Astrocyte (in vitro differentiated cells and primary cell): ENCODE results near the gene KRTAP6-1. TPM values are rescaled to one million over a fixed set of nuclear protein-coding genes. Genes with fewer than 3 reads are reported as not detected.

ENCODE experiments used
- DNase-seq: peaks from one replicate; pipeline ENCODE4 v3.0.0-alpha.2; 2010; ENCODE audit warnings: low read depth
- FAIRE-seq: peaks from 2 replicates; lab custom pipeline; 2011; peaks lifted over from hg19 to GRCh38; lab: Jason Lieb, UNC
- H2AFZ ChIP-seq: 2 replicates; pipeline ENCODE4 v1.6.0; 2012; ENCODE audit warnings: low read depth, low read length, inconsistent platforms
- H3K27ac ChIP-seq: 2 replicates; pipeline ENCODE4 v1.5.1; 2011; ENCODE audit warnings: low read depth, low read length, inconsistent platforms
- H3K27me3 ChIP-seq: 2 replicates; pipeline ENCODE4 v1.6.0; 2011; ENCODE audit warnings: low read length, inconsistent platforms; ENCODE audit not compliant: insufficient read depth
- H3K36me3 ChIP-seq: 2 replicates; pipeline ENCODE4 v1.5.1; 2011; ENCODE audit warnings: low read length, inconsistent platforms; ENCODE audit not compliant: insufficient read depth
- H3K4me1 ChIP-seq: 2 replicates; pipeline ENCODE4 v1.5.1; 2011; ENCODE audit warnings: low read length, inconsistent platforms; ENCODE audit not compliant: insufficient read depth
- H3K4me2 ChIP-seq: 2 replicates; pipeline ENCODE4 v1.6.0; 2012; ENCODE audit warnings: low read length, inconsistent platforms
- H3K4me3 ChIP-seq: 2 replicates; pipeline ENCODE4 v1.5.1; 2011; ENCODE audit warnings: low read depth, mild to moderate bottlenecking, low read length, inconsistent platforms; ENCODE audit not compliant: insufficient read depth
- H3K79me2 ChIP-seq: 2 replicates; pipeline ENCODE4 v1.6.0; 2012; ENCODE audit warnings: mild to moderate bottlenecking, low read length, inconsistent platforms; ENCODE audit not compliant: insufficient read depth
- H3K9ac ChIP-seq: 2 replicates; pipeline ENCODE4 v1.6.0; 2012; ENCODE audit warnings: mild to moderate bottlenecking, low read length, inconsistent platforms
- H3K9me3 ChIP-seq: 2 replicates; pipeline ENCODE4 v1.5.1; 2012; ENCODE audit warnings: low read depth, mild to moderate bottlenecking, low read length, inconsistent platforms; ENCODE audit not compliant: insufficient read depth
- H4K20me1 ChIP-seq: 2 replicates; pipeline ENCODE4 v1.6.0; 2012; ENCODE audit warnings: low read length, inconsistent platforms; ENCODE audit not compliant: insufficient read depth
- H3K27ac Mint-ChIP-seq: one replicate; pipeline ENCODE4 v1.8.0; 2021; ENCODE audit warnings: mild to moderate bottlenecking, mixed read lengths; ENCODE audit not compliant: unreplicated experiment
- H3K27me3 Mint-ChIP-seq: one replicate; pipeline ENCODE4 v1.8.0; 2021; ENCODE audit warnings: low read depth, mixed read lengths; ENCODE audit not compliant: unreplicated experiment
- H3K36me3 Mint-ChIP-seq: one replicate; pipeline ENCODE4 v1.8.0; 2021; ENCODE audit warnings: low read depth, mixed read lengths; ENCODE audit not compliant: unreplicated experiment
- H3K4me1 Mint-ChIP-seq: one replicate; pipeline ENCODE4 v1.8.0; 2021; ENCODE audit warnings: low read depth, mixed read lengths; ENCODE audit not compliant: unreplicated experiment
- H3K4me3 Mint-ChIP-seq: one replicate; pipeline ENCODE4 v1.8.0; 2021; ENCODE audit warnings: mild to moderate bottlenecking, moderate library complexity, mixed read lengths; ENCODE audit not compliant: unreplicated experiment
- H3K9me3 Mint-ChIP-seq: one replicate; pipeline ENCODE4 v1.8.0; 2021; ENCODE audit warnings: mild to moderate bottlenecking, mixed read lengths; ENCODE audit not compliant: unreplicated experiment
- EZH2 ChIP-seq: IDR thresholded peaks from 2 replicates; pipeline ENCODE4 v1.6.1; 2012; ENCODE audit warnings: mild to moderate bottlenecking, low read length, inconsistent platforms; ENCODE audit not compliant: insufficient read depth
- total RNA-seq: library from RNA; stranded (reverse); gene quantifications from 2 replicates; pipeline ENCODE4 v1.2.1, GENCODE V29; 2021
- TF ChIP-seq, protein P1 (sequence below): IDR thresholded peaks from 2 replicates; pipeline ENCODE4 v1.5.1; 2011; ENCODE audit warnings: low read depth, mild to moderate bottlenecking, inconsistent platforms, low read length, moderate library complexity; ENCODE audit not compliant: insufficient read depth

KRTAP6-1 gene
- total RNA-seq, 1 donor from 2014 or later = not detected

DNA sequence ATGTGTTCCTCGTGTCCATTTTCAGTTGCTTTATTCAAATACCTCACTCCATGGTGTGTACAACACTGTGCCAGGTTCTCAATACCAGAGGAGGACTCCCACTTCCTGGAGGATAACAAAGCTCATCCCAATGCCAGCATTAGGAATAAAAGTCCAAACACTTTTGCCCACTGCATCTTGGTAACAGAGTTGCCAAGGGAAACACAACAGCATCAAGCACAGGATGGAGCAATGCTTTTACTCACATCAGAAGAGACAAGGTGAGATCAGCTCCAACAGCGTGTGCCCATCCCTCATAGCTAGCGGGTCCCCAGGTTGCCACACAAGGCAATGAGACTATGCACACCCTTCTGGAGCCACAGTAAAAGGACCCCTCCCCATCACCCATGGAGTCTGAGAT, 9.6 kb upstream of the KRTAP6-1 start:
- Mint-ChIP-seq H3K4me1 (no peaks in the 10 kb centered on the region), H3K27me3 (no peaks in the 10 kb centered on the region), H3K9me3 (peaks cover 4% of the 10 kb centered on the region), H3K4me3 (no peak overlapping the region), H3K27ac (no peak overlapping the region), H3K36me3 (no peaks in the 10 kb centered on the region)
- Histone ChIP-seq H3K4me2 (no peak overlapping the region), H3K79me2 (no peaks in the 10 kb centered on the region), H3K9ac (no peak overlapping the region), H3K4me1 (no peaks in the 10 kb centered on the region), H3K4me3 (no peak overlapping the region), H3K27ac (no peak overlapping the region), H3K9me3 (peaks cover 2% of the 10 kb centered on the region), H3K36me3 (no peaks in the 10 kb centered on the region), H4K20me1 (no peaks in the 10 kb centered on the region), H2AFZ (no peak overlapping the region), H3K27me3 (no peaks in the 10 kb centered on the region)
- FAIRE-seq (no peak), DNase-seq (no peak)
- TF ChIP-seq, protein P1, sequence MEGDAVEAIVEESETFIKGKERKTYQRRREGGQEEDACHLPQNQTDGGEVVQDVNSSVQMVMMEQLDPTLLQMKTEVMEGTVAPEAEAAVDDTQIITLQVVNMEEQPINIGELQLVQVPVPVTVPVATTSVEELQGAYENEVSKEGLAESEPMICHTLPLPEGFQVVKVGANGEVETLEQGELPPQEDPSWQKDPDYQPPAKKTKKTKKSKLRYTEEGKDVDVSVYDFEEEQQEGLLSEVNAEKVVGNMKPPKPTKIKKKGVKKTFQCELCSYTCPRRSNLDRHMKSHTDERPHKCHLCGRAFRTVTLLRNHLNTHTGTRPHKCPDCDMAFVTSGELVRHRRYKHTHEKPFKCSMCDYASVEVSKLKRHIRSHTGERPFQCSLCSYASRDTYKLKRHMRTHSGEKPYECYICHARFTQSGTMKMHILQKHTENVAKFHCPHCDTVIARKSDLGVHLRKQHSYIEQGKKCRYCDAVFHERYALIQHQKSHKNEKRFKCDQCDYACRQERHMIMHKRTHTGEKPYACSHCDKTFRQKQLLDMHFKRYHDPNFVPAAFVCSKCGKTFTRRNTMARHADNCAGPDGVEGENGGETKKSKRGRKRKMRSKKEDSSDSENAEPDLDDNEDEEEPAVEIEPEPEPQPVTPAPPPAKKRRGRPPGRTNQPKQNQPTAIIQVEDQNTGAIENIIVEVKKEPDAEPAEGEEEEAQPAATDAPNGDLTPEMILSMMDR = no peak
- TF ChIP-seq EZH2 = no peak

DNA sequence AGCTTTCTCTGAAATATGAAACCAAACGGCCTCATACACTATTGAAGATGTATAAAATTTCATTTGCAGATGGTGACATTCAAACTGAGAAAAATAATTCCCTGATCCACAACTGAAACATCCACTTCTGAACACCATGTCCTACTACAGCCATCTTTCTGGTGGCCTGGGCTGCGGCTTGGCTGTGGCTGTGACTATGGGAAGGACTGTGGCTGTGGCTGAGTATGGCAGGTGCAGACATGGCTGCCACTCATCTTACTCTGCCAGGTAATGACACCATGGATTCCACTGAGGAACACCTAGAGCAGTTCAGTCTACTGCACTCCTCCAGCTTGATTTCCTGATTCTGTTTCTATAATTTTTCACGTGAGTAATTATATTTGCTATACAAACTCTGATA, 6.8 kb upstream of the KRTAP6-1 start, which contains the start of gene KRTAP20-4:
KRTAP20-4 (plus strand) TSS at position 106 of the 400 bp plus-strand sequence.
- Histone ChIP-seq H3K4me2 (no peak within 1 kb of the TSS), H2AFZ (no peak within 1 kb of the TSS), H3K27me3 (no peaks in the 10 kb centered on the region), H3K9me3 (peaks cover 2% of the 10 kb centered on the region), H3K4me1 (no peaks in the 10 kb centered on the region), H3K79me2 (no peaks in the 10 kb centered on the region), H3K36me3 (no peaks in the 10 kb centered on the region), H3K27ac (no peak within 1 kb of the TSS), H3K4me3 (no peak within 1 kb of the TSS), H3K9ac (no peak within 1 kb of the TSS), H4K20me1 (no peaks in the 10 kb centered on the region)
- Mint-ChIP-seq H3K27ac (no peak within 1 kb of the TSS), H3K36me3 (no peaks in the 10 kb centered on the region), H3K4me1 (no peaks in the 10 kb centered on the region), H3K9me3 (peaks cover 4% of the 10 kb centered on the region), H3K4me3 (no peak within 1 kb of the TSS), H3K27me3 (no peaks in the 10 kb centered on the region)
- no peak for TF ChIP-seq EZH2
- TF ChIP-seq, protein P1 = no peak
- FAIRE-seq (no peak), DNase-seq (no peak)

DNA sequence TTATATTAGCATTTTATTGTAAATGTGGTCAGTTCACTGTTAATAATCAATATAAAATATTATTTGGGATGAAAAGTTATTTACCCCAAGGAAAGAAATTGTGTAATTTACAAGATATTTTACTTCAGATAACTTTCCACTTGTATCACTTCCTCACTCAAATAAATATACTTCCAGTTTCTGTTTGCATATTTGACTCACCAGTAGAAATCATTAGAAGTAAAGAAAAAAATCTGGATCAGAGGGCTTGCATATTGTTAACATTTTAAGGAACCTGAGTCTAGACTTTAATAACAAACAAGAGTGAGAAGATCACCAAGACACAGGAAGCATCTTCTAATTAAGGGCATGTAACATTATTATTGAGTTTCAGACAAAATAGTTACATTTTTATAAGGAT, 6.3 kb upstream of the KRTAP6-1 start:
- Histone ChIP-seq H3K36me3 (no peaks in the 10 kb centered on the region), H3K79me2 (no peaks in the 10 kb centered on the region), H3K9ac (no peak overlapping the region), H3K27me3 (no peaks in the 10 kb centered on the region), H3K27ac (no peak overlapping the region), H3K4me3 (no peak overlapping the region), H3K9me3 (peaks cover 2% of the 10 kb centered on the region), H3K4me2 (no peak overlapping the region), H4K20me1 (no peaks in the 10 kb centered on the region), H3K4me1 (no peaks in the 10 kb centered on the region), H2AFZ (no peak overlapping the region)
- FAIRE-seq (no peak), DNase-seq (no peak)
- Mint-ChIP-seq H3K4me3 (no peak overlapping the region), H3K27ac (no peak overlapping the region), H3K27me3 (no peaks in the 10 kb centered on the region), H3K4me1 (no peaks in the 10 kb centered on the region), H3K9me3 (peaks cover 4% of the 10 kb centered on the region), H3K36me3 (no peaks in the 10 kb centered on the region)
- TF ChIP-seq, protein P1 = no peak
- TF ChIP-seq EZH2 = no peak
